Fibroblast of lung (primary cell): ENCODE results near the gene ACAD10.

ENCODE experiments used
- CTCF ChIP-seq, 2 donors: IDR thresholded peaks in 1 of 2; conservative IDR thresholded peaks in 1 of 2; 1 replicate in 1 of 2; 2 replicates in 1 of 2; pipeline ENCODE4 v1.5.1; 2011 to 2012; ENCODE audit warnings: low read length in 2 of 2, control low read depth in 1 of 2, inconsistent platforms in 1 of 2, low read depth in 1 of 2, mild to moderate bottlenecking in 1 of 2
- EZH2 ChIP-seq: IDR thresholded peaks from 2 replicates; pipeline ENCODE4 v1.5.1; 2012; ENCODE audit warnings: low read length, control low read depth, mild to moderate bottlenecking; ENCODE audit errors: missing control alignments

- no peak for TF ChIP-seq CTCF (conservative IDR thresholded peaks at IDR 0.05 in 1 of 2, IDR thresholded peaks at IDR 0.05 in 1 of 2; ENCODE audit: low read depth in 1 of 2, low read length in 2 of 2)
- no peak for TF ChIP-seq EZH2
Observed at GRCh38 chr12:111783046-111783445, 97.2 kb downstream of the ACAD10 start.
